AG20443 (cell line): ENCODE results near the gene ZNF292.
"Not testable (repeated sequence)": the region's sequence is repeated elsewhere in the genome, so short reads cannot be mapped to it uniquely, and the experiment has no call there.

ENCODE experiments used
- DNase-seq: peaks from one replicate; pipeline ENCODE4 v3.0.0; 2012; ENCODE audit warnings: low spot score, mixed read lengths

Gene ZNF292

GRCh38 chr6:87164004-87164403, 8.6 kb downstream of the ZNF292 start:
- DNase-seq = peak; percentile 8

GRCh38 chr6:87164506-87164905, 9.1 kb downstream of the ZNF292 start:
- no peak for DNase-seq

GRCh38 chr6:87165185-87165584, 9.8 kb downstream of the ZNF292 start:
- DNase-seq = no peak

DNA sequence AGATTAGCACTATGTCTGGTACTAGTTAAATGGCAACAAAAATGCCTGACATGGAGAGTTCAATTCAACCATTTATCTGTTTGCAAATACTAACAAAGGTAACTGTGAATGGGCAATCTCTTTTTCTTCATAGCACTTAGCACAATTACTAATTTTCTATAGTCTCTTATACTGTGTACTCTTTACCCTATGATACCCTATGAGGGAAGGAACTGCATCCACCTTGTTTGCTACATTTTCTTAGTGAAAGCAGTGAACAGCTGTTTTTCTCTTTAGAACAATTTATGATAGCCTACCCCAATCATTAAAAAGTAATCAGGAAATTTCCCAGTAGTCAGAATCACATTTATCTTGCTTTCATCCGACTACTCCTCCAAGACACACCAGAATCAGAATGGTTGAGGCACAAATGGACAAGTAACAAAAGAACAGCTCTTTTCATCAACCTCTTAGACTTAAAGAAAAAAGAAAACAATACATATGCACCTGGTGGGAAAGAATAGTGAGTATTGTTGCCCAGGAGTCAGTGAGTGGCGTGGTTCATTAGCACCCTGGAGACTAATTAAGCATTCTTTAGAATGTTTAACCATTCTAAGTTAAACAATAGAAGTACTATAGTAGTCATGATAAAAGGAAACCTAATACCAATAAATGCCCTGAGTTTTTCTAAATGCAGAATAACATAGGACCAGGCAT, 16.7 kb downstream of the ZNF292 start:
- DNase-seq = no peak

DNA sequence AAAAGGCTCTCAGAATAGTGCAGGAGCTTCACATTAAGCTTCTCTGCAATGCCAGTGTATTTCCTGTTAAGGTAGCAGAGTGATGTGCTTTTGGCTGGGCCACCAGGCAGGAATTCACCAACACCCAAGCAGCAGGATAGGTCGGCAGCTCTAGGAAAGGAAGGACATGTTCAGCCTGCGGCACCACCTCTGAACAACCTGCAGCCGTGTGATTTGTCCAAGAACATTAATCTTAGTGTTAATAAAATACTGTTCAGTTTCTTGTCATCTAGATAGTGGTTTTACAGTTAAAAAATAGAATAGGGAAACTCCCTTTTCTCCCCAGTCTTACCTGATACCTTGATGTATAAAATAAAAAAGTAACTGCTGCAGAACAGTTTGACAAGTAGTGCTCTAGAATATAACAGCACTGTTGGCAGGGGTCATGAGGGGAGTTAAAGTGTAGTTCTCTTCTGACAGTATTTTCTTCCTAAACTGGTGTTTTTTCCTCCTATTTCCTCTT, 18.8 kb downstream of the ZNF292 start:
- no peak for DNase-seq

DNA sequence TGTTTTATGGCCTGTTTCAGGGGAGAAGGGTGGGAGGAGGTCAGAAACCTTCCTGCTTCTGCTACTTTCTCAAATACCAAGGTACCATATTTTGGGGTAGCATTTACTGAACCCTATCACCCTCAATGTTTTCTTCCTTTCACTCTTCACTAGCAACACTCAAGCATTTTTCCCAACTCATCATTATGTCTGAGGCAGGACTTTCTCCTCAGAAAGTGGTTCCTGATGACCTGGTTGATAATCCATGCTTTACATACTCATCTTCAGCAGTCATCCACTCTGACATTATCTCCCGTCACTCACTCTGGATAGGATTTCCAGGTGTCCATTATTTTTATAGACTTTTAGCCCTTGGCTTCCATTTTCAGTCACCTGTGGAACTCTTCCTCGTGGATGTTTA, 21.1 kb downstream of the ZNF292 start:
- DNase-seq = no peak

- DNase-seq = no peak
Observed at GRCh38 chr6:87180105-87180728, 24.9 kb downstream of the ZNF292 start.

- DNase-seq = no peak
Observed at GRCh38 chr6:87181903-87182302, 26.5 kb downstream of the ZNF292 start.

DNA sequence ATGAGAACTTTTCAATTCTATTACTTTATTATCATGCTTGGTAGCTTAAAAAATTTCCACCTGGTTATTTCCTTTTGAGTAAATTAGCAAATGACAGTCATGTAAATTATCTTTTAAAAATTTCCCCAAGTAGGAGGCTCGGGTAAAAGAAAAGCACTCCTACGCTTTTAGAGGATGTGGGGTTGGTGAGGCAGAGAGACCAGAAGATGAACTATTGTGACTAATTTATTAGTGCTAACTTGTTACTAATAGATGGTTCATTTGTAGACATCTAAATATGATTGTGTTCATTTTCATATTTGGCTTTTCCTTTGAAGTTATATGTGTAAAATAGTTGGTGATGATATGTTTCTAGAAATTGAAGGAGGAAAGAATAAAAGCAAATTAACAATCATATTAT, 27.0 kb downstream of the ZNF292 start:
- DNase-seq = no peak

DNA sequence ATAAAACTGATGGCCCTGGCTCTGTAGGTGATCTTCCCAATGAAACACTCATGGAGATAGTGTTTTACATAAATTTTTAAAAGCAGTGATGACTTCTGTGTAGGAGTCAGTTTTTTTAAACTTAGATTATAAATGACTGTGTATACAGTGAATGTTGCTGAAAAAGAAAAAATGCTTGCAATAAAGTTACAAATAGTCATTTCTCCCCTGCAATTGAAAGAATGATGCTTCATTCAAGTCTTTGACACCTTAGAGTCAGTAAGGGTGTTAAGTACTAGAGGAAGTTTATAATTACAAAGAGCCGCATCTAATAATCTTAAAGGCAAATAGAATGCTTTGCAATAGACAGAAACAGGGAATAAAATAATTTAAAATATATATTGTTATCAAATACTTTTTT, 27.6 kb downstream of the ZNF292 start:
- no peak for DNase-seq

GRCh38 chr6:87183687-87184086, 28.3 kb downstream of the ZNF292 start:
- DNase-seq = peak; percentile 14

- DNase-seq = no peak
Observed at GRCh38 chr6:87184762-87185250, 29.4 kb downstream of the ZNF292 start.

- no peak for DNase-seq
Observed at GRCh38 chr6:87196275-87196842, 41.0 kb downstream of the ZNF292 start.

- DNase-seq = no peak
Observed at GRCh38 chr6:87197547-87197946, 42.2 kb downstream of the ZNF292 start.

- DNase-seq = not testable (repeated sequence)
Observed at GRCh38 chr6:87198022-87198810, 42.9 kb downstream of the ZNF292 start.

DNA sequence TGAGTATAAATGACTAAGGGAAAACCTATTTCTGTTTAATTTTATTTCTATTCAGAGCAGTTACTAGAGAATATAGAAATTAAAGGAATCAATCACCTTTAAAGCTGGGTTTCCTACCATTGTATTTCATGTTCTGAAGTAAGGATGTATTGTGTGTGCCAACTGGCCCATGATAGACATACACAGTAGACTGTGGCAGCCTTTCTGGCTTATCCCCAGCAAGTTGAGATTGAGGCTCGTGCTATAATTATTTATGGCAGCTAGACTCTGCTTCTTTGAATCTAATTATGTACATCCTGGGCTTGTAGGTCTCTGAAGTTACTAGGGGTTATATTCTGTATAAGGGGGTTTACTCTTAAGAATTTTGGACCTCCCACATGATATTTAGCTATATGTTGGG, 44.4 kb downstream of the ZNF292 start:
- no peak for DNase-seq

- peak; percentile 37 for DNase-seq
Observed at GRCh38 chr6:87200469-87201175, 45.3 kb downstream of the ZNF292 start.

DNA sequence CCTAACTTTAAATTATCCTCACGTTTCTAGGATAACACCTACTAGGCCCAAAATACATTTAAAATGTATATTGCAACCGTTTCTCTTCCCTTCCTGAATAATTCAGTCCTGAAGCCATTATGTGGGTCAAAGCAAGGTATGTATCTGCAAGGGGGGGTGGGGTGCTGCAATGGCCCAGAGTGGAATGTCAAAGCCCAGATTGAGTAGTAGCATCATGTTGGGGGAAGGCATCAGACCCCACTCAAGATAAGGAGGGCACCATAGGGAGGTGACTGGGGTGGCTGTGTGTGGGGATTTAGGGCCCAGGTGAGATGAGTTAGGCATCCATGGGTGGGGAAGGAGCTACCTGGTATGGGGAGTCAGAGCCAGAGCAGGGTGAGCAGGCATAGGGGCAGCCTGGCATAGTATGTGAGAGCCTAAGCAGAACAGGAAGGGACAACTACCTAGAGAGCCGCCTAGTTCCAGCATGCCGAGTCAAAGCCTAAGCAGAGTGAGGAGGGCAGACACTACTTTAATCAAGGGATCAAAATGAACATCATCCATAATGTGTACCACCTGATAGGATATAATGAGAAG, 48.2 kb downstream of the ZNF292 start:
- no peak for DNase-seq

- no peak for DNase-seq
Observed at GRCh38 chr6:87209812-87210211, 54.4 kb downstream of the ZNF292 start.

DNA sequence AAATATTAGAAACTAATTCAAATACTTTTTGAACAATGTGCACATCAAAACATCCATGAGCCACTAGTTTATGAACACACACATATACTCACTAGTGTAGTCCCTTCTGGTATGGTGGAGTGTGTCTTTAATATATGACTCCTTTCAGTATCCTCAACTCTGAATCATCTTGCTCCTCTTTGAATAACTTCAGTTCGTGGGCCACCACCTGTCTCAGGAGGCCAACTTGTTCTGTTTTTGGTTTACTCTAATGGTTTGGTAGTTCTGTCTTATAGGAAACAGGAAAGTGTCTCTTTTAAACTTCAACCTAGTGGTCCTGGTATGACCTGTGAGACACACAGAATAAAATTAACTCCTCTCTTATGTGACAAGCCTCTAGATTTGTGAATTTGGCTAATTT, 55.6 kb downstream of the ZNF292 start:
- no peak for DNase-seq

GRCh38 chr6:87212596-87212995, 57.2 kb downstream of the ZNF292 start:
- no peak for DNase-seq
